RWPE2 (cell line): Measurements from ENCODE around the gene EGR2.

Source experiments
- ATAC-seq: fragments of 200-7000 bp; cut with Tn5 transposase; 3 replicates; pipeline ENCODE4 v1.9.1; 2021; ENCODE audit warnings: low read depth
- DNase-seq: peaks from one replicate; pipeline ENCODE4 v3.0.0-alpha.2; 2020; ENCODE audit warnings: low spot score
- H3K27ac ChIP-seq: fragments of 450-650 bp; 2 replicates; pipeline ENCODE4 v1.5.1; 2017; ENCODE audit warnings: mild to moderate bottlenecking; ENCODE audit not compliant: poor library complexity, severe bottlenecking
- H3K27me3 ChIP-seq: fragments of 250-450 bp; sonication (Bioruptor Pico); 2 replicates; pipeline ENCODE4 v1.5.1; 2021; ENCODE audit warnings: mild to moderate bottlenecking, moderate library complexity; ENCODE audit not compliant: insufficient read depth, poor library complexity, severe bottlenecking
- H3K36me3 ChIP-seq: fragments of 250-450 bp; sonication (Bioruptor Pico); 2 replicates; pipeline ENCODE4 v1.5.1; 2020; ENCODE audit warnings: low read depth, mild to moderate bottlenecking, moderate library complexity
- H3K4me1 ChIP-seq: fragments of 250-450 bp; sonication (Bioruptor Pico); 2 replicates; pipeline ENCODE4 v1.5.1; 2021; ENCODE audit warnings: mild to moderate bottlenecking, moderate library complexity; ENCODE audit not compliant: insufficient read depth, poor library complexity, severe bottlenecking
- H3K4me3 ChIP-seq: fragments of 250-450 bp; sonication (Bioruptor Pico); 2 replicates; pipeline ENCODE4 v1.5.1; 2021; ENCODE audit warnings: mild to moderate bottlenecking, moderate library complexity; ENCODE audit not compliant: severe bottlenecking
- H3K9me3 ChIP-seq: fragments of 250-450 bp; sonication (Bioruptor Pico); 2 replicates; pipeline ENCODE4 v1.5.1; 2021; ENCODE audit warnings: mild to moderate bottlenecking, moderate library complexity; ENCODE audit not compliant: severe bottlenecking
- CTCF ChIP-seq: fragments of 450-650 bp; IDR thresholded peaks from one replicate; pipeline ENCODE4 v1.5.1; 2017; ENCODE audit warnings: mild to moderate bottlenecking, moderate library complexity; ENCODE audit not compliant: poor library complexity, severe bottlenecking

The EGR2 gene

GRCh38 chr10:62779487-62780248 is 36.5 kb downstream of the EGR2 start:
- Histone ChIP-seq H3K27ac (no peak overlapping the region), H3K27me3 (no peaks in the 10 kb centered on the region), H3K4me1 (no peaks in the 10 kb centered on the region), H3K36me3 (no peaks in the 10 kb centered on the region), H3K9me3 (no peaks in the 10 kb centered on the region), H3K4me3 (no peak overlapping the region)
- TF ChIP-seq CTCF, result no peak
- no peak for DNase-seq
- peak; percentile 38; the same call in 2 of the 3 replicates for ATAC-seq

GRCh38 chr10:62778125-62778524 is 38.0 kb downstream of the EGR2 start:
- Histone ChIP-seq H3K9me3 (no peaks in the 10 kb centered on the region), H3K36me3 (no peaks in the 10 kb centered on the region), H3K27ac (no peak overlapping the region), H3K4me3 (no peak overlapping the region), H3K4me1 (no peaks in the 10 kb centered on the region), H3K27me3 (no peaks in the 10 kb centered on the region)
- DNase-seq (no peak), ATAC-seq (no peak)
- no peak for TF ChIP-seq CTCF

DNA sequence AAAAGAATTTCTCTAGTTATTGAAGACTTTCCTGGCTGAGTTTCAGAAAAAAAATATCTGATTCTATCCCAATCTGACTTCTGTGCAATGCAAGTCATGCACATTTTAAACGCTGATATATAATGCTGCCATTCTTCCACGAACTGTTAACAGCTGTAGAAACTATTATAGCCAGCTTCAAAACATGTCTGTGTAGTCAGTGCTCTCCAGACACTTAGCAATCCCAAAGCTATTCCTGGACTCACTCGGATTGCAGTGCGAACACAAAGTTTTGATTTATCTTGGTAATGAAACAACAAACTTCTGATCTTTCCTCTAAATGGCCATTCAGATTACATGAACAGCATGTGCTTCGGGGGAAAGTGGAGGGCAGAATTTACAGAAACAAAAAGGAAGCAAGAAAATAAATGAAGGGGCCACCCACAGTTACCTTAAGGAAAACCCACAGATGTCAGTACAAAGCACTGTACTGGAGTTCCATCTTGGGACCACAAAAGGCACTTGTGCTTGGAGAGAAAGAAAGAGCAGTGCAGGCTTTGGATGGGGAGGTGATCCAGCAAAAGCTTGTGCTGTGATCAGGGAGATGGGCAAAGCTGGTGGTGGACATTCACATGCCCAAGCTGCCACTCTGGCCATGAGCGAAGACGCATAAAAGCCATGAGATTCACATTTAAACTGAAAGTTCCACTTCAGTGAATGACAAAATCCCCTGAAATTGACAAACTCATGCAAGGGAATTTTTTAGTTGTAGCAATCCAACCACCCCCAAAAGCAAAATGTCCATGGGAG is 43.8 kb downstream of the EGR2 start:
- no peak for TF ChIP-seq CTCF
- ATAC-seq (no peak), DNase-seq (no peak)
- H3K4me1 ChIP-seq, result no peaks in the 10 kb centered on the region
- no peaks in the 10 kb centered on the region for H3K36me3 ChIP-seq
- H3K9me3 ChIP-seq, result no peaks in the 10 kb centered on the region
- no peak overlapping the region for H3K4me3 ChIP-seq
- H3K27ac ChIP-seq, result no peak overlapping the region
- H3K27me3 ChIP-seq, result no peaks in the 10 kb centered on the region

- DNase-seq, result no peak
- Histone ChIP-seq H3K27me3 (no peaks in the 10 kb centered on the region), H3K9me3 (no peaks in the 10 kb centered on the region), H3K4me1 (no peaks in the 10 kb centered on the region), H3K36me3 (no peaks in the 10 kb centered on the region), H3K4me3 (no peak overlapping the region), H3K27ac (no peak overlapping the region)
- ATAC-seq, result no peak
- TF ChIP-seq CTCF, result no peak
Measured at GRCh38 chr10:62769574-62770242, 46.5 kb downstream of the EGR2 start.
